Measurements from ENCODE around the gene TSPAN5.

GRCh38 chr4:98618680-98619079, 39.7 kb downstream of the TSPAN5 start:
- TF ChIP-seq, protein P1, sequence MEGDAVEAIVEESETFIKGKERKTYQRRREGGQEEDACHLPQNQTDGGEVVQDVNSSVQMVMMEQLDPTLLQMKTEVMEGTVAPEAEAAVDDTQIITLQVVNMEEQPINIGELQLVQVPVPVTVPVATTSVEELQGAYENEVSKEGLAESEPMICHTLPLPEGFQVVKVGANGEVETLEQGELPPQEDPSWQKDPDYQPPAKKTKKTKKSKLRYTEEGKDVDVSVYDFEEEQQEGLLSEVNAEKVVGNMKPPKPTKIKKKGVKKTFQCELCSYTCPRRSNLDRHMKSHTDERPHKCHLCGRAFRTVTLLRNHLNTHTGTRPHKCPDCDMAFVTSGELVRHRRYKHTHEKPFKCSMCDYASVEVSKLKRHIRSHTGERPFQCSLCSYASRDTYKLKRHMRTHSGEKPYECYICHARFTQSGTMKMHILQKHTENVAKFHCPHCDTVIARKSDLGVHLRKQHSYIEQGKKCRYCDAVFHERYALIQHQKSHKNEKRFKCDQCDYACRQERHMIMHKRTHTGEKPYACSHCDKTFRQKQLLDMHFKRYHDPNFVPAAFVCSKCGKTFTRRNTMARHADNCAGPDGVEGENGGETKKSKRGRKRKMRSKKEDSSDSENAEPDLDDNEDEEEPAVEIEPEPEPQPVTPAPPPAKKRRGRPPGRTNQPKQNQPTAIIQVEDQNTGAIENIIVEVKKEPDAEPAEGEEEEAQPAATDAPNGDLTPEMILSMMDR (IDR thresholded peaks at IDR 0.05 in 8 of 11, conservative IDR thresholded peaks at IDR 0.05 in 3 of 11) = no peak
- no peak for TF ChIP-seq POLR2AphosphoS5 (IDR thresholded peaks at IDR 0.05)
